Nephron (organoid): ENCODE results near the gene ERLEC1.

Experiments used
- H3K27ac Mint-ChIP-seq, 3 experiments: 2 replicates each; pipeline ENCODE4 v1.8.0; 2020; ENCODE audit warnings: mixed read lengths in 3 of 3, mild to moderate bottlenecking in 2 of 3, moderate library complexity in 1 of 3
- H3K27me3 Mint-ChIP-seq: 2 replicates; pipeline ENCODE4 v1.8.0; 2021; ENCODE audit warnings: low read depth, mild to moderate bottlenecking, moderate library complexity, mixed read lengths
- H3K36me3 Mint-ChIP-seq: 2 replicates; pipeline ENCODE4 v1.8.0; 2020; ENCODE audit warnings: low read depth, mixed read lengths
- H3K4me1 Mint-ChIP-seq: 2 replicates; pipeline ENCODE4 v1.8.0; 2020; ENCODE audit warnings: mixed read lengths
- H3K4me3 Mint-ChIP-seq, 3 experiments: 2 replicates each; pipeline ENCODE4 v1.8.0; 2020; ENCODE audit warnings: mild to moderate bottlenecking in 3 of 3, mixed read lengths in 3 of 3, moderate library complexity in 2 of 3
- H3K9me3 Mint-ChIP-seq: 2 replicates; pipeline ENCODE4 v1.8.0; 2020; ENCODE audit warnings: mixed read lengths
- CTCF ChIP-seq, 3 experiments: fragments of 200-600 bp; sonication (generic); IDR thresholded peaks; one replicate each; pipeline ENCODE4 v1.5.0; 2021; ENCODE audit warnings: antibody characterized with exemption in 3 of 3; ENCODE audit not compliant: unreplicated experiment in 3 of 3

Gene ERLEC1

GRCh38 chr2:53852532-53852931 is 65.7 kb downstream of the ERLEC1 start:
- Mint-ChIP-seq H3K4me3 (no peak overlapping the region), H3K27me3 (no peaks in the 10 kb centered on the region), H3K4me1 (no peaks in the 10 kb centered on the region), H3K27ac (no peak overlapping the region), H3K36me3 (peaks cover 41% of the 10 kb centered on the region), H3K9me3 (no peaks in the 10 kb centered on the region)
- TF ChIP-seq CTCF (IDR thresholded peaks at IDR 0.05; ENCODE audit: unreplicated experiment in 3 of 3) = no peak

- H3K27ac Mint-ChIP-seq = no peak overlapping the region
- H3K4me3 Mint-ChIP-seq = no peak overlapping the region
- no peaks in the 10 kb centered on the region for H3K4me1 Mint-ChIP-seq
- TF ChIP-seq CTCF (IDR thresholded peaks at IDR 0.05; ENCODE audit: unreplicated experiment in 3 of 3) = no peak
- no peaks in the 10 kb centered on the region for H3K27me3 Mint-ChIP-seq
- H3K9me3 Mint-ChIP-seq = no peaks in the 10 kb centered on the region
- peaks cover 44% of the 10 kb centered on the region for H3K36me3 Mint-ChIP-seq
Observed at GRCh38 chr2:53854678-53855077, 67.8 kb downstream of the ERLEC1 start.

DNA sequence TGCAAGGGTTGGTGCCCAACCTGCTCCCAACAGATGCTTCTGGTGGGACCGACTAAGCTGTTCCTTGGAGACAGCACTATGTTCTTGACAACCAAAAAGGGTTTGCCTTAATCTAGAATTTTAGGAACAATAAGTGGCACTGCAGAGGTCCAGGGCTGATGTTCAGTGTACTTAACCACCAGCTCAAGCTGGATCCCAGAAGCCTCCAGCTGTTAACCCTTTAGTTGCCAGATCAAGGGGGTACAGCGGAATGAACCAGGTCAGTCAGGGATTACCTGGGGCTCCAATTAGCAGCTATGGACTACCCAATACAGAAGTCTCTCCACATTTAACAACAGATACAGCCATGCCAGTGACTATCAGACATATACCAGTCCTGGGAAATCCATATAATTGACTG is 69.4 kb downstream of the ERLEC1 start:
- H3K4me1 Mint-ChIP-seq = no peaks in the 10 kb centered on the region

GRCh38 chr2:53859206-53860181 is 72.7 kb downstream of the ERLEC1 start, which contains the start of gene GPR75:
TSS of gene GPR75 (minus strand) at chr2:53859967. CDS start at chr2:53854756, 5,211 bp downstream.
- no peak within 1 kb of the TSS for H3K27ac Mint-ChIP-seq
- no peaks in the 10 kb centered on the region for H3K4me1 Mint-ChIP-seq
- H3K27me3 Mint-ChIP-seq = no peaks in the 10 kb centered on the region
- TF ChIP-seq CTCF (IDR thresholded peaks at IDR 0.05; ENCODE audit: unreplicated experiment in 3 of 3) = no peak
- H3K36me3 Mint-ChIP-seq = peaks cover 36% of the 10 kb centered on the region
- no peak within 1 kb of the TSS for H3K4me3 Mint-ChIP-seq
- H3K9me3 Mint-ChIP-seq = no peaks in the 10 kb centered on the region

More for the DNA sequence above, 69.4 kb downstream of the ERLEC1 start:
- Mint-ChIP-seq H3K27ac (no peak overlapping the region), H3K4me3 (no peak overlapping the region), H3K36me3 (peaks cover 52% of the 10 kb centered on the region), H3K27me3 (no peaks in the 10 kb centered on the region), H3K9me3 (no peaks in the 10 kb centered on the region)
- no peak for TF ChIP-seq CTCF (IDR thresholded peaks at IDR 0.05; ENCODE audit: unreplicated experiment in 3 of 3)

GRCh38 chr2:53861824-53862223 is 75.0 kb downstream of the ERLEC1 start:
- Mint-ChIP-seq H3K27me3 (no peaks in the 10 kb centered on the region), H3K36me3 (peaks cover 51% of the 10 kb centered on the region), H3K27ac (peak overlapping the region in 1 of 3 experiments; percentile 37), H3K4me3 (no peak overlapping the region), H3K9me3 (no peaks in the 10 kb centered on the region), H3K4me1 (no peaks in the 10 kb centered on the region)
- TF ChIP-seq CTCF (IDR thresholded peaks at IDR 0.05; ENCODE audit: unreplicated experiment in 3 of 3) = no peak
